PC-9 (cell line): ENCODE results near the gene TBC1D5.

Source experiments
- CTCF ChIP-seq: fragments of 200-600 bp; sonication (generic); conservative IDR thresholded peaks from 2 replicates; pipeline ENCODE4 v1.6.1; 2017; ENCODE audit warnings: mixed run types, antibody characterized with exemption, mild to moderate bottlenecking, moderate library complexity
- EZH2 ChIP-seq: fragments of 200-600 bp; sonication (generic); IDR thresholded peaks from 2 replicates; pipeline ENCODE4 v1.8.0; 2017; ENCODE audit warnings: antibody characterized with exemption, low read depth

DNA sequence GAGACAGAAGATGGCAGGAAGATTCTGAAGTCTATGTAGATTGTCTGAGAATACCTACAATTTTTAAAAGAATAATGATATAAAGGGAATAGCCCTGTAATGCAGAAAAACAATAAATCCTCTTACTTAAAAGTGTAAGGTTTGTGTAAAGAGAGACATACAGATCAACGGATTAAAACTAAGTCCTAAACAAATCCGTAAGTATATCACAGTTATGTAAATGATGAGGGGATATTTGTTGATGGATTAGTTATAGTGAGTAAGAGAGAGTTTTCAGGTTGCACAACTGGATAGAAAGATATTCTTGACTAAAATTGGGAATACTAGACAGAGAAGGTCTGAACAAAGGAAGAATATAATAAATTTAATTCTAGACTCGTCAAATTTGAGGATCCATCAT is 179.6 kb downstream of the TBC1D5 start:
- TF ChIP-seq CTCF: no peak
- no peak for TF ChIP-seq EZH2
